Breast epithelium (tissue), 4 donors: ENCODE data around the gene SRA1. TPM values are rescaled to one million over a fixed set of nuclear protein-coding genes. Genes with fewer than 3 reads are reported as not detected.

Source experiments
- DNase-seq, 2 donors: peaks; one replicate each; pipeline ENCODE4 v3.0.0-alpha.2; 2019; ENCODE audit warnings: low spot score in 2 of 2
- H3K27ac ChIP-seq, 2 donors: fragments of 200-600 bp; sonication (generic) in 1 of 2; one replicate each; pipeline ENCODE4 v1.5.1; 2016 to 2019; ENCODE audit warnings: mild to moderate bottlenecking in 1 of 2
- H3K27me3 ChIP-seq, 2 donors: fragments of 200-600 bp; sonication (generic) in 1 of 2; one replicate each; pipeline versions ENCODE4 v1.5.1 to v1.6.0; 2017 to 2019; ENCODE audit warnings: control low read depth in 1 of 2, mild to moderate bottlenecking in 1 of 2
- H3K36me3 ChIP-seq: fragments of 200-600 bp; one replicate; pipeline ENCODE4 v1.5.1; 2019
- H3K4me1 ChIP-seq, 2 donors: fragments of 200-600 bp; sonication (generic); one replicate each; pipeline ENCODE4 v1.5.1; 2016 to 2019; ENCODE audit warnings: control low read depth in 1 of 2
- H3K4me3 ChIP-seq, 3 donors: fragments of 200-600 bp; sonication (generic); 1 replicate in 2 of 3; 2 replicates in 1 of 3; pipeline ENCODE4 v1.5.1; 2016 to 2019; ENCODE audit warnings: mild to moderate bottlenecking in 3 of 3, moderate library complexity in 2 of 3
- H3K9me3 ChIP-seq, 2 donors: fragments of 200-600 bp; sonication (generic) in 1 of 2; one replicate each; pipeline ENCODE4 v1.5.1; 2016 to 2019; ENCODE audit warnings: control low read depth in 1 of 2
- CTCF ChIP-seq, 3 donors: fragments of 450-650 bp; IDR thresholded peaks; one replicate each; pipeline ENCODE4 v1.5.1; 2016 to 2017; ENCODE audit warnings: antibody characterized with exemption in 3 of 3, mild to moderate bottlenecking in 3 of 3, moderate library complexity in 3 of 3
- POLR2A ChIP-seq: fragments of 450-650 bp; IDR thresholded peaks from one replicate; pipeline ENCODE4 v1.6.1; 2016; ENCODE audit warnings: antibody characterized with exemption, mild to moderate bottlenecking, moderate library complexity
- POLR2AphosphoS5 ChIP-seq, 3 donors: sonication (generic); formaldehyde crosslinking; IDR thresholded peaks; one replicate each; pipeline ENCODE4 v1.6.1; 2017; ENCODE audit warnings: antibody characterized with exemption in 3 of 3
- intact Hi-C: fragments of 100-400 bp; cut with DNase I; formaldehyde crosslinking; loops from one replicate; pipeline ENCODE4 v1.15.1; 2023; ENCODE audit warnings: low total_unique reads
- total RNA-seq, 3 donors: library from RNA; depleted of rRNA; stranded (reverse); fragments of >200 nt; gene quantifications; one replicate each; pipeline ENCODE4 v1.1.0, GENCODE V29; 2016

The SRA1 gene
- total RNA-seq, 3 donors from 2014 or later: 13.6 to 28.4 (median 24.9) TPM

- Histone ChIP-seq H3K27ac (peak within 1 kb of the TSS; percentile 94 to 95), H3K4me1 (peaks cover 13 to 22% of the 10 kb centered on the region in 2 donors), H3K4me3 (peak within 1 kb of the TSS; percentile 60 to 75 (median 70)), H3K9me3 (no peaks in the 10 kb centered on the region), H3K36me3 (no peaks in the 10 kb centered on the region), H3K27me3 (no peaks in the 10 kb centered on the region)
- TF ChIP-seq POLR2A (peak; percentile 67), POLR2AphosphoS5 (IDR thresholded peaks at IDR 0.05) (peak; percentile 93 to 98 (median 95)), CTCF (IDR thresholded peaks at IDR 0.05) (peak in 2 of 3 donors; percentile 12 to 30)
- peak; percentile 96 to 97 for DNase-seq
- intact Hi-C loops: no loop called here
These were observed 7.1 kb upstream of the SRA1 start, which contains the start of the genes APBB3 and SLC35A4 for GRCh38 chr5:140564196-140565023. Gene APBB3, minus strand, starts transcription at chr5:140564598. Its CDS starts 353 bp downstream, at chr5:140564245. Gene SLC35A4, plus strand, starts transcription at chr5:140564828. Its CDS starts 2,342 bp downstream, at chr5:140567170.

- peaks cover 12 to 22% of the 10 kb centered on the region in 2 donors for H3K4me1 ChIP-seq
- no peak for TF ChIP-seq CTCF (IDR thresholded peaks at IDR 0.05)
- TF ChIP-seq POLR2AphosphoS5 (IDR thresholded peaks at IDR 0.05): no peak
- no peaks in the 10 kb centered on the region for H3K27me3 ChIP-seq
- no peak for DNase-seq
- no peaks in the 10 kb centered on the region for H3K9me3 ChIP-seq
- intact Hi-C loops: no loop called here
- no peaks in the 10 kb centered on the region for H3K36me3 ChIP-seq
- H3K4me3 ChIP-seq: peak overlapping the region; percentile 60 to 75 (median 70)
- peak overlapping the region; percentile 94 to 95 for H3K27ac ChIP-seq
These were observed 6.3 kb upstream of the SRA1 start for GRCh38 chr5:140563596-140563995.

DNA sequence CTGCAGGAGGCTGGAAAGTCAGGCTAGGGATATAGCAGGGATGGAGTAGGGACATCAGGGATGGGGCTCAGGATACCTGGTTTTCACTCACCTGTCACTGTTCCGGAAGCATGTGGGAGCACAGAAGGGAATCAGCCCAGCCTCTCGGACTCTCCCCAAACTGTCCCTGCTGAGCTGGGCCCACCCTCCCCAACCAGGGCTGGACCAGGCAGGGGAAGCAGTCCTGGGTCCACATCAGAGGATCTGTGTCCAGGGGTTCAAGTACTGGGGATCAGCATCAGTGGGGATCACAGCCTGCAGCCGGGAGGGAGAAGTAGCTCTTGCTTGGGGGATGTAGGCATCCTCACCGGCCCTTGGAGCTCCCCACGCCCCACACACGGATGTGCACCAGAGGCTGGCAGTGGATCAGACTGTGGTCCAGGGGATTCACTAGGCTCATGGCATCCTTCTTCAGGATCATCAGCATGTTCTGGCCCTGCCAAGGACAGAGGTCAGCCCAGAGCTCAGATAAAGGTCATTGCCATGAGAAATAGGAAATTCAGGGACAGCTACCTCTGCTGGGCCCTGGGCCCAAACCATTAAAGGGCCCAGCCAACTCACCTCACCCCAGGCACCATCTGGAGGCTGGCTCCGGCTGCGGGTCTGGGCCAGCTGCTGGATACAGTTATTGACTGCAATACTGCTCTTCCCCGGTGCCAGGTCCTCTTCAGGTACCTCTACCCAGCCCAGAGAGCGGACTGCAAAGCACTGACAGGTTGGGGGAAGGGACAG lies 4.7 kb upstream of the SRA1 start:
- no peak for DNase-seq
- no peaks in the 10 kb centered on the region for H3K36me3 ChIP-seq
- peaks cover 9 to 22% of the 10 kb centered on the region in 2 donors for H3K4me1 ChIP-seq
- H3K27me3 ChIP-seq: no peaks in the 10 kb centered on the region
- no peak overlapping the region for H3K4me3 ChIP-seq
- no peaks in the 10 kb centered on the region for H3K9me3 ChIP-seq
- intact Hi-C loops: no loop called here
- no peak for TF ChIP-seq POLR2A
- TF ChIP-seq CTCF (IDR thresholded peaks at IDR 0.05): no peak
- no peak for TF ChIP-seq POLR2AphosphoS5 (IDR thresholded peaks at IDR 0.05)
- peak overlapping the region in 1 of 2 donors; percentile 10 for H3K27ac ChIP-seq

DNA sequence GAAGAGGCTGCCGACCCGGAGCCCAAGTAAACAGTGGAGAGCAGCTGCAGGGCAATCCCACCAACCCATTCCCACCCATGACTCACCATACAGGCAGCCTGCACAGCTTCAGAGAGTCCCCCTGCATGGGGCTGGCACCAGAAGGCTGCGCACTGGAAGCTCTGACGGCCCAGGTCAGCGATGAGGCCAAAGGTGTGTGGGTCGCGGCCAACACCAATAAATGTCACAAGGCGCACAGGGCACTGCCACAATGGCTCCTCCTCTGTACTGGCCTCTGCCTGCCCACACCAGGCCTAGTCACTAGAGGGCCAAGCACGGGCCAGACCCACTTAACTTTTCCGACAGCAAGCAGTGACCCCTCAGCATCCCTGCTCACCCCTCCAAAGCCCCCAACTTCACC lies 3.0 kb upstream of the SRA1 start:
- Histone ChIP-seq H3K4me1 (peaks cover 0 to 21% of the 10 kb centered on the region in 2 donors), H3K27ac (no peak overlapping the region), H3K36me3 (no peaks in the 10 kb centered on the region), H3K27me3 (no peaks in the 10 kb centered on the region), H3K9me3 (no peaks in the 10 kb centered on the region), H3K4me3 (no peak overlapping the region)
- intact Hi-C loops: no loop called here
- DNase-seq: no peak
- TF ChIP-seq POLR2AphosphoS5 (IDR thresholded peaks at IDR 0.05): no peak
- no peak for TF ChIP-seq CTCF (IDR thresholded peaks at IDR 0.05)
- no peak for TF ChIP-seq POLR2A
